IMR-90 (cell line): ENCODE measurements around the gene BCDIN3D.

Source experiments
- CTCF ChIP-seq: conservative IDR thresholded peaks from 2 replicates; pipeline ENCODE4 v1.5.1; 2012; ENCODE audit warnings: mild to moderate bottlenecking, low read depth, low read length, improper control_type of control experiment
- POLR2A ChIP-seq: IDR thresholded peaks from 2 replicates; pipeline ENCODE4 v1.6.1; 2012; ENCODE audit warnings: mild to moderate bottlenecking, low read depth, low read length
- RAD21 ChIP-seq: IDR thresholded peaks from 2 replicates; pipeline ENCODE4 v1.6.1; 2012; ENCODE audit warnings: low read length, improper control_type of control experiment

- no peak for TF ChIP-seq CTCF
- no peak for TF ChIP-seq POLR2A
- no peak for TF ChIP-seq RAD21
Observed at GRCh38 chr12:49876070-49876469, 33.2 kb upstream of the BCDIN3D start.
